A549 (cell line): ENCODE data around the gene ECI1.
A peak's percentile ranks its signal among the peaks of the same experiment; 100 is the strongest.

Experiments
- CBX8 ChIP-seq: fragments of 200-600 bp; sonication (generic); IDR thresholded peaks from 2 replicates; pipeline ENCODE4 v1.6.1; 2016
- FOSL2 ChIP-seq, 2 experiments: fragments of 450-650 bp in 1 of 2; fragments of >200 bp in 1 of 2; sonication (Bioruptor Twin) in 1 of 2; formaldehyde crosslinking; IDR thresholded peaks; 2 replicates each; pipeline versions ENCODE4 v1.5.0 to v1.6.1; 2016 to 2020; ENCODE audit warnings: mild to moderate bottlenecking in 1 of 2, moderate library complexity in 1 of 2
- JUNB ChIP-seq: fragments of >200 bp; sonication (Bioruptor Twin); formaldehyde crosslinking; IDR thresholded peaks from 2 replicates; pipeline ENCODE4 v1.6.1; 2016
- MAFK ChIP-seq: fragments of 450-650 bp; IDR thresholded peaks from 2 replicates; pipeline ENCODE4 v1.6.1; 2014; ENCODE audit not compliant: partially characterized antibody
- MYC ChIP-seq: IDR thresholded peaks from 2 replicates; pipeline ENCODE4 v1.6.1; 2012; ENCODE audit warnings: mild to moderate bottlenecking, inconsistent platforms, low read length, improper control_type of control experiment, borderline replicate concordance
- NR3C1 ChIP-seq: fragments of >200 bp; sonication (Bioruptor Twin); formaldehyde crosslinking; IDR thresholded peaks from 3 replicates; pipeline ENCODE4 v1.6.1; 2017
- POLR2A ChIP-seq: IDR thresholded peaks from 2 replicates; pipeline ENCODE4 v1.6.1; 2012; ENCODE audit warnings: mild to moderate bottlenecking, low read length
- POLR2AphosphoS2 ChIP-seq: conservative IDR thresholded peaks from 2 replicates; pipeline ENCODE4 v1.6.1; 2012; ENCODE audit warnings: low read length, improper control_type of control experiment, inconsistent platforms
- RAD21 ChIP-seq, 2 experiments: fragments of >200 bp in 1 of 2; sonication (Bioruptor Twin) in 1 of 2; formaldehyde crosslinking in 1 of 2; IDR thresholded peaks in 1 of 2; conservative IDR thresholded peaks in 1 of 2; 2 replicates in 1 of 2; 3 replicates in 1 of 2; pipeline ENCODE4 v1.6.1; 2012 to 2018; ENCODE audit warnings: inconsistent platforms in 1 of 2
- SMC3 ChIP-seq: fragments of >200 bp; sonication (Bioruptor Twin); formaldehyde crosslinking; IDR thresholded peaks from 3 replicates; pipeline ENCODE4 v1.6.1; 2018; ENCODE audit warnings: inconsistent platforms
- ZC3H11A ChIP-seq: fragments of 450-650 bp; IDR thresholded peaks from 2 replicates; pipeline ENCODE4 v1.6.1; 2014; ENCODE audit warnings: antibody characterized with exemption, mild to moderate bottlenecking
- TF ChIP-seq, protein P1 (sequence below): IDR thresholded peaks from 2 replicates; pipeline ENCODE4 v1.6.1; 2012
- TF ChIP-seq, protein P2 (sequence below): fragments of >200 bp; sonication (Bioruptor Twin); formaldehyde crosslinking; IDR thresholded peaks from 3 replicates; pipeline ENCODE4 v1.5.1; 2016
- TF ChIP-seq, protein P3 (sequence below): fragments of 200-600 bp; sonication (generic); IDR thresholded peaks from 2 replicates; pipeline ENCODE4 v1.6.1; 2016; ENCODE audit warnings: antibody characterized with exemption, mild to moderate bottlenecking, moderate library complexity

DNA sequence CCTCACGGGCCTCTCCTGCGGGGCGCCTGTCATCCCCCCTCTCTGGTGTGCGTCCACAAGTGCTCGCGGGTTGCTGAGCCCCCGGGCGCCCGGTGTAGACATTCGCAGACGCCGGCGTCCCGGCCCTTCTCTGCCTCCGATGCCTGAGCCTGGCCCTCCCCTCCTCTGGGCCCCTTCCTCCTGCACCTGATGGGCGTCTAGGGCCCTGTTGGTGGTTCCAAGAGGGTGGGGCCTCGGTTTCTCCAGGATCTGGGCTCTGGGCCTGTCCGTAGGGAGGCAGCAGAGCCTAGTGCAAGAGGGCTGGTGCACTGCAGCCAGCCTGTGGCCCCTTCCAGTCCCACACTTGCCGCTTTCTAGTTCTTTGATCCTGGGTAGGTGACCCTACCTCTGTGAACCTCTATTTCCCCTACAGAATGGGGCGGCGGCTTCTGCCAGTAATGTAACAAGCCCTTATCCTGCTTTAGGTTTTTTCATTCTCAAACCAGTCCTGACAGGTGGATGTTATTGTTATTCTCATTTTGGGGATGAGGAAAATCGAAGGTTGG lies 27.4 kb downstream of the ECI1 start:
- TF ChIP-seq POLR2A = no peak
- TF ChIP-seq JUNB = no peak
- TF ChIP-seq, protein P1, sequence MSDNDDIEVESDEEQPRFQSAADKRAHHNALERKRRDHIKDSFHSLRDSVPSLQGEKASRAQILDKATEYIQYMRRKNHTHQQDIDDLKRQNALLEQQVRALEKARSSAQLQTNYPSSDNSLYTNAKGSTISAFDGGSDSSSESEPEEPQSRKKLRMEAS = no peak
- TF ChIP-seq MAFK = no peak
- no peak for TF ChIP-seq CBX8
- TF ChIP-seq, protein P2, sequence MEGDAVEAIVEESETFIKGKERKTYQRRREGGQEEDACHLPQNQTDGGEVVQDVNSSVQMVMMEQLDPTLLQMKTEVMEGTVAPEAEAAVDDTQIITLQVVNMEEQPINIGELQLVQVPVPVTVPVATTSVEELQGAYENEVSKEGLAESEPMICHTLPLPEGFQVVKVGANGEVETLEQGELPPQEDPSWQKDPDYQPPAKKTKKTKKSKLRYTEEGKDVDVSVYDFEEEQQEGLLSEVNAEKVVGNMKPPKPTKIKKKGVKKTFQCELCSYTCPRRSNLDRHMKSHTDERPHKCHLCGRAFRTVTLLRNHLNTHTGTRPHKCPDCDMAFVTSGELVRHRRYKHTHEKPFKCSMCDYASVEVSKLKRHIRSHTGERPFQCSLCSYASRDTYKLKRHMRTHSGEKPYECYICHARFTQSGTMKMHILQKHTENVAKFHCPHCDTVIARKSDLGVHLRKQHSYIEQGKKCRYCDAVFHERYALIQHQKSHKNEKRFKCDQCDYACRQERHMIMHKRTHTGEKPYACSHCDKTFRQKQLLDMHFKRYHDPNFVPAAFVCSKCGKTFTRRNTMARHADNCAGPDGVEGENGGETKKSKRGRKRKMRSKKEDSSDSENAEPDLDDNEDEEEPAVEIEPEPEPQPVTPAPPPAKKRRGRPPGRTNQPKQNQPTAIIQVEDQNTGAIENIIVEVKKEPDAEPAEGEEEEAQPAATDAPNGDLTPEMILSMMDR = no peak; the same call in 2 of the 3 replicates
- no peak for TF ChIP-seq FOSL2 (IDR thresholded peaks at IDR 0.05)
- 0 out of 2 replicates have a peak, but pooled peaks have one; percentile 2 for TF ChIP-seq FOSL2 (CRISPR knock-in tag; IDR thresholded peaks at IDR 0.05)
- TF ChIP-seq MYC = no peak
- no peak for TF ChIP-seq SMC3
- no peak for TF ChIP-seq NR3C1
- no peak for TF ChIP-seq ZC3H11A
- no peak for TF ChIP-seq POLR2AphosphoS2
- TF ChIP-seq, protein P3, sequence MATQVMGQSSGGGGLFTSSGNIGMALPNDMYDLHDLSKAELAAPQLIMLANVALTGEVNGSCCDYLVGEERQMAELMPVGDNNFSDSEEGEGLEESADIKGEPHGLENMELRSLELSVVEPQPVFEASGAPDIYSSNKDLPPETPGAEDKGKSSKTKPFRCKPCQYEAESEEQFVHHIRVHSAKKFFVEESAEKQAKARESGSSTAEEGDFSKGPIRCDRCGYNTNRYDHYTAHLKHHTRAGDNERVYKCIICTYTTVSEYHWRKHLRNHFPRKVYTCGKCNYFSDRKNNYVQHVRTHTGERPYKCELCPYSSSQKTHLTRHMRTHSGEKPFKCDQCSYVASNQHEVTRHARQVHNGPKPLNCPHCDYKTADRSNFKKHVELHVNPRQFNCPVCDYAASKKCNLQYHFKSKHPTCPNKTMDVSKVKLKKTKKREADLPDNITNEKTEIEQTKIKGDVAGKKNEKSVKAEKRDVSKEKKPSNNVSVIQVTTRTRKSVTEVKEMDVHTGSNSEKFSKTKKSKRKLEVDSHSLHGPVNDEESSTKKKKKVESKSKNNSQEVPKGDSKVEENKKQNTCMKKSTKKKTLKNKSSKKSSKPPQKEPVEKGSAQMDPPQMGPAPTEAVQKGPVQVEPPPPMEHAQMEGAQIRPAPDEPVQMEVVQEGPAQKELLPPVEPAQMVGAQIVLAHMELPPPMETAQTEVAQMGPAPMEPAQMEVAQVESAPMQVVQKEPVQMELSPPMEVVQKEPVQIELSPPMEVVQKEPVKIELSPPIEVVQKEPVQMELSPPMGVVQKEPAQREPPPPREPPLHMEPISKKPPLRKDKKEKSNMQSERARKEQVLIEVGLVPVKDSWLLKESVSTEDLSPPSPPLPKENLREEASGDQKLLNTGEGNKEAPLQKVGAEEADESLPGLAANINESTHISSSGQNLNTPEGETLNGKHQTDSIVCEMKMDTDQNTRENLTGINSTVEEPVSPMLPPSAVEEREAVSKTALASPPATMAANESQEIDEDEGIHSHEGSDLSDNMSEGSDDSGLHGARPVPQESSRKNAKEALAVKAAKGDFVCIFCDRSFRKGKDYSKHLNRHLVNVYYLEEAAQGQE = no peak
- TF ChIP-seq RAD21 (conservative IDR thresholded peaks at IDR 0.05 in 1 of 2, IDR thresholded peaks at IDR 0.05 in 1 of 2) = peak in 1 of 2 experiments; percentile 39; a peak in 3 of 5 replicates
